Upper lobe of right lung (tissue), 1 donor: ENCODE results near the gene RBMS2. TPM values are rescaled to one million over a fixed set of nuclear protein-coding genes. Genes with fewer than 3 reads are reported as not detected.

Source experiments
- ATAC-seq: fragments of 200-7000 bp; cut with Tn5 transposase; one replicate; pipeline ENCODE4 v1.9.1; 2020; ENCODE audit warnings: mild to moderate bottlenecking, moderate library complexity
- DNase-seq: peaks from one replicate; pipeline ENCODE4 v3.0.0-alpha.2; 2020
- H3K27ac ChIP-seq: fragments of 200-600 bp; one replicate; pipeline ENCODE4 v1.8.0; 2022
- H3K27me3 ChIP-seq: fragments of 200-600 bp; one replicate; pipeline ENCODE4 v1.8.0; 2022; ENCODE audit warnings: mild to moderate bottlenecking
- H3K36me3 ChIP-seq: fragments of 200-600 bp; one replicate; pipeline ENCODE4 v1.8.0; 2022
- H3K4me1 ChIP-seq: fragments of 200-600 bp; one replicate; pipeline ENCODE4 v1.8.0; 2022
- H3K4me3 ChIP-seq: fragments of 200-600 bp; one replicate; pipeline ENCODE4 v1.8.0; 2022; ENCODE audit warnings: mild to moderate bottlenecking
- H3K9me3 ChIP-seq: fragments of 200-600 bp; one replicate; pipeline ENCODE4 v1.8.0; 2022
- intact Hi-C: fragments of 100-400 bp; cut with DNase I; formaldehyde crosslinking; loops from one replicate; pipeline ENCODE4 v1.11.0; 2022
- total RNA-seq: library from RNA; stranded (reverse); fragmentation: NEBNext Ultra II Directional; extraction: Animal tissue kit (Norgen Biotek cat#: 25700); gene quantifications from one replicate; pipeline ENCODE4 v1.2.1, GENCODE V29; 2021
- TF ChIP-seq, protein P1 (sequence below): fragments of 200-600 bp; IDR thresholded peaks from one replicate; pipeline ENCODE4 v1.8.0; 2022; ENCODE audit warnings: antibody characterized with exemption
- donor health status: DM: no; HTN: yes; CAD: no; lungs with severe emphysema.

Gene RBMS2
- total RNA-seq, 1 donor from 2014 or later, result 142 TPM

DNA sequence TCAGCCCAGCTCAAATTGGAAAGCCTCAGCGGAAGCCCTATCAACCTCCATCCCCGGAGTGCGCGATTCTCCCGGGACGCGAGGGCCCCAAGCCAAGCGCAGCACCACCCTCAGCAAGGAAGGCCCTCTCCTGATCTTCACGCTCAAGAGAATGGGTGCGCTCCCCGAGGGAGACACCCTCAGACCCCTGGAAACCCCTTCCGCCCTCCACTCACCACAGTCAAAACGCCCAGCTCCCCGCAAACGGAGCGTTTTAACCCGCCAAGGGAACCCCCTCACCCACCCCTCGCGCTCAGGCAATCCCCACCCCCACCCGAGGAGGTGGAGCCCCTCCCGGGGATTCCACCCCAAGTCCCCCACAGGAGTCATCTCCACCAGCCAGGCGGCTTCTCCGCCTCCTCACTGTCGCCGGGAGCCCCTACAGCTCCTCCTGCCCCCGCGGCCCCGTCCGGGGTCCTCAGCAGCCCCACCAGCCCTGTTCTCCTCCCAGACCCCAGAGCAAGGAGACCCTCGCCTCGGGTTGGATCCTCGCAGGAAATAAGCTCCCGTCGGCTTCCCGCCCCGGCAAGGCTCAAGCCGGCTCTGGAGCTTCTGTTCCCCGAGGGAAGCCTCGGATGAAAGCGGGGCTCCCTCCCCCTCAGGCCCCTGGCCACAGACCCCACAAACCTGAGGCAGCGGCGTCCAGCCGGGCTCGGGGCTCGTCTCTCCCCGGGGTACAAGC lies 108.0 kb downstream of the RBMS2 start:
- DNase-seq (peak; percentile 72), ATAC-seq (peak; percentile 37)
- H3K9me3 ChIP-seq, result no peaks in the 10 kb centered on the region
- H3K4me3 ChIP-seq, result peak overlapping the region; percentile 98
- H3K36me3 ChIP-seq, result peaks cover 18% of the 10 kb centered on the region
- intact Hi-C loops, result no loop called here
- H3K4me1 ChIP-seq, result peaks cover 54% of the 10 kb centered on the region
- TF ChIP-seq, protein P1, sequence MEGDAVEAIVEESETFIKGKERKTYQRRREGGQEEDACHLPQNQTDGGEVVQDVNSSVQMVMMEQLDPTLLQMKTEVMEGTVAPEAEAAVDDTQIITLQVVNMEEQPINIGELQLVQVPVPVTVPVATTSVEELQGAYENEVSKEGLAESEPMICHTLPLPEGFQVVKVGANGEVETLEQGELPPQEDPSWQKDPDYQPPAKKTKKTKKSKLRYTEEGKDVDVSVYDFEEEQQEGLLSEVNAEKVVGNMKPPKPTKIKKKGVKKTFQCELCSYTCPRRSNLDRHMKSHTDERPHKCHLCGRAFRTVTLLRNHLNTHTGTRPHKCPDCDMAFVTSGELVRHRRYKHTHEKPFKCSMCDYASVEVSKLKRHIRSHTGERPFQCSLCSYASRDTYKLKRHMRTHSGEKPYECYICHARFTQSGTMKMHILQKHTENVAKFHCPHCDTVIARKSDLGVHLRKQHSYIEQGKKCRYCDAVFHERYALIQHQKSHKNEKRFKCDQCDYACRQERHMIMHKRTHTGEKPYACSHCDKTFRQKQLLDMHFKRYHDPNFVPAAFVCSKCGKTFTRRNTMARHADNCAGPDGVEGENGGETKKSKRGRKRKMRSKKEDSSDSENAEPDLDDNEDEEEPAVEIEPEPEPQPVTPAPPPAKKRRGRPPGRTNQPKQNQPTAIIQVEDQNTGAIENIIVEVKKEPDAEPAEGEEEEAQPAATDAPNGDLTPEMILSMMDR, result no peak
- peak overlapping the region; percentile 90 for H3K27ac ChIP-seq
- H3K27me3 ChIP-seq, result no peaks in the 10 kb centered on the region

DNA sequence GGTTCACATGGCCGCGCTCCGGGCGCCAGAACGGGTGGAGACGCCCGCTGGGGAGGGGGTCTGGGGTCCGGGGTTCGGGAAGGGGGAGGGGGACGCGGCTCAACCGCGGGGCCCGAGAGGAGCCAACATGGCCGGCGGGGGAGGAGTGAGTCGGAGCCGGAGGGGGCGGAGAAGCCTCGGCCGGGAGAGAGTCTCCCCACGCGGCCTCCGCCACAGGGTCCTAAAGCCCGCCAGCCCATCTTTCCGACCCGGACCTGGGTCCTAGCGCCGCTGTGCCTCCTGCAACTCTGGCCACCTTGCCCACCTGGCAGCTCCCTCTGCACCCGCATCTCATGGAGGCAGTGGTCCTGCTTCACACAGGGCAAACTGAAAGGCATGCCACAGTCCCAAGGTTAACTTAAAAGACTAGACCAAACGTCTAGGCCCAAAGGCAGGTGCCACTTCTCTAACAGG lies 108.6 kb downstream of the RBMS2 start, which contains the start of gene BAZ2A:
TSS of gene BAZ2A (minus strand) at position 147 of the 453 bp plus-strand sequence. CDS start 12,796 bp downstream, outside the sequence.
- Histone ChIP-seq H3K27me3 (no peaks in the 10 kb centered on the region), H3K27ac (peak within 1 kb of the TSS; percentile 90), H3K4me1 (peaks cover 54% of the 10 kb centered on the region), H3K4me3 (peak within 1 kb of the TSS; percentile 98), H3K36me3 (peaks cover 18% of the 10 kb centered on the region), H3K9me3 (no peaks in the 10 kb centered on the region)
- TF ChIP-seq, protein P1, result no peak
- ATAC-seq (peak; percentile 89), DNase-seq (peak; percentile 94)
- intact Hi-C loops, result no loop called here

DNA sequence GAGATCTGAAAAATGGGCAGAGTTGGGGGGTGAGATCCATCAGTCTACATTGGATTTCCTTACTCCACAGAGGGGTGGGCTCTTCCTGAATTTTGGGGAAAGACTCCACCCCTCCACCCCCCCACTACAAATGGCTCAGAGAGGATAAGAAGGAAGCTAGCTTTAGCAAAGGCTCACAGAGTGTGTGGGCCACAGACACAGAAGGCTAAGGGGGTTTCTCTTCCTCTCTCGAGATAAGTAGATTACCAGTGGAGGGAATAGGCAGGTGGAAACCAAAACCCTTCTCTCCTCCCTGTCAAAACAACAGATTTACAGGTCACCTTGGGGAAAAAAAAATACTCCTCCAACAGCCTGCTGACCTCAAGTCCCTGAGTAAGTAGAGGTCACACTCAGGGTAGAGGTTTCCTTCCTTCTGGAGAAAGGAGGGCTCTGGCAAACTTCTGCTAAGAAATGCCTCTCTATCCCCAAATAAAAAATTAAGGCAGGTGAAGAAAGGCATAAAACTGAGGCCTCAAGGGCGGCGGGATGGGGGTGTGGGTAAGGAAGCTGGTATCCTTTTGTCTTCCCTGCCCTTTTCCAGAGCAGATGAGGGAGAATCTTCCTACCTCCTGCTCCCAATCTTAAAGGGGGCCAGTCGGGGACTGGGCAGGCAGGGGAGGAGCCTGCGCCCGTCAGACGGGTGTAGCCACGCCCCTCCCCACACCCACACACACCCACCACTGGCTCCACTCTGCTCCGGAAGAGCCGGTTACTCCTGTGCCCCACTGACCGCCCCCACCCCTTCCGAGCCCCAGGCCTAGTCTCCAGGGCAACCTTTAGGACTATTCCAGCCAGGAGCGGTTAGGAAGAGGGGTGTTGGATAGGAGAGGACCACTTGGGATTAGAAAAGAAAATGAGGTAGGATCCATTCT lies 110.4 kb downstream of the RBMS2 start:
- TF ChIP-seq, protein P1, result no peak
- Histone ChIP-seq H3K27ac (peak overlapping the region; percentile 60), H3K27me3 (no peaks in the 10 kb centered on the region), H3K36me3 (peaks cover 7% of the 10 kb centered on the region), H3K4me1 (peaks cover 52% of the 10 kb centered on the region), H3K9me3 (no peaks in the 10 kb centered on the region), H3K4me3 (peak overlapping the region; percentile 26)
- intact Hi-C loops, result no loop called here
- peak; percentile 50 for ATAC-seq
- peak; percentile 91 for DNase-seq

DNA sequence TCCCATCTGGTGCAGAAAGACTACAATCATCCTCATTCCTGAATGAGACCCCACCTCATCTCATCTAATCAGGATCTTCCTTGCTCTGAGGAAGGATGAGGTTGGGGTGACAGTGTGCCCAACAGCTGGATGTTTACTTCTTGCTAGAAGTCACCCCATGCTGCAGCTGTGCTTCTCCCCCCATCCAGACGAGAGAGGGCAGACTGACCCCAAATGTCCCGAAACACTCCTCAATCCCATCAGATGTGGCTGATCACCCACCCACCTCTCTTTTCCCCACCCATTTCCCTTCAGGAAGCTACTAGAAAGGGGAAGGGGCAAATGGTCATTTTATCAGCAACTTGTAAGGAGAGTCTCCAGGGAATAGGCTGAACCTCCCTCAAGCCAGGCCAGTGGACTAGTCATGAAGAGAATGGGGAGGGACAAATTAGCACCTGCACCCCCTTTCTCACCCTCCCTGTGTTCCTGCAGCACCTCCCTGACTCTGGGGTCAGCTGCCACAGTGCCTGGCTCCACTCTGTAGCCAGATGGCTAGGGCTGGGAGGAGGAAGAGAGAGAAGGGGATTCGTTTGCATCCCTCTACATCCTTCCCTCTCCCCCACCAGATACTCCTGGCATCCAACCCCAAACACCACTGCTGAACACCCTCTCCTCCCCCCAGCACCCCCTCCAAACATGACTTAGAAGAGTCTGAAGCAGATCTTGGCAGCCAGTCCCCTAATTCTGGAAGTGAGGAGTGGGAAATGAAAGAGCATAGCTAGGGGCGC lies 111.3 kb downstream of the RBMS2 start:
- intact Hi-C loops, result no loop called here
- DNase-seq (no peak), ATAC-seq (no peak)
- peaks cover 52% of the 10 kb centered on the region for H3K4me1 ChIP-seq
- peak overlapping the region; percentile 60 for H3K27ac ChIP-seq
- peak overlapping the region; percentile 26 for H3K4me3 ChIP-seq
- H3K27me3 ChIP-seq, result no peaks in the 10 kb centered on the region
- H3K36me3 ChIP-seq, result peaks cover 4% of the 10 kb centered on the region
- no peaks in the 10 kb centered on the region for H3K9me3 ChIP-seq
- TF ChIP-seq, protein P1, result no peak

DNA sequence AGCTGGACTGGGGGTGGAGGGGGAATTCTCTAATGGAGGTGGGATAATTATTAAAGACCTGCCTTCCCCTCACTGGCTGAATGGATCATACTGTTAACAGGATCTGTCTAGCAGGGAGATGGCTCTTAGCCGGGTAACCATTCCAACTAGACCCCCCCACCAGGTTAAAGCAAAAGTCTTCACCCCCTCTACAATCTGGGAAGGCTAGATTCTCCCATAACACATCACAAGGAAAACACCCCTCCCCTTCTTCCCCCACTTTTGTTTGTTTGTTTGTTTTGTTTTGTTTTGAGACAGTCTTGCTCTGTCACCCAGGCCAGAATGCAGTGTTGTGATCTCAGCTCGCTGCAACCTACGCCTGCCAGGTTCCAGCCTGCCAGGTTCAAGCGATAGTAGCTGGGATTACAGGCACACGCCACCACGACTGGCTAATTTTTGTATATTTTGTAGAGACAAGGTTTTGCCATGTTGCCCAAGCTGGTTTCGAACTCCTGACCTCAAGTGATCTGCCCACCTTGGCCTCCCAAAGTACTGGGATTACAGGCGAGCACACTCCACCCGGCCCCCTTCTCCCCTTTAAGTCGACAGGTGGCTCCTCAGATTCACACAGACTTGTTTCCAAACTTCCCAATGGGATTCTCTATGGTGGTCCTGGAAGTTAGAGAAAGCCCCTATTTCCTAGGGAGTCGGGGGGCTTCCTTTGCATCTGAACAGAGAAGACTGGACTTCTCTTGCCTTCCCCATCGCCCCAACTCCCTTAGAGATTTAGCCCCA lies 112.0 kb downstream of the RBMS2 start:
- Histone ChIP-seq H3K4me1 (peaks cover 51% of the 10 kb centered on the region), H3K27ac (peak overlapping the region; percentile 92), H3K4me3 (peak overlapping the region; percentile 87), H3K9me3 (no peaks in the 10 kb centered on the region), H3K27me3 (no peaks in the 10 kb centered on the region), H3K36me3 (peaks cover 12% of the 10 kb centered on the region)
- DNase-seq, result no peak
- intact Hi-C loops, result no loop called here
- no peak for ATAC-seq
- TF ChIP-seq, protein P1, result no peak
